ENCODE measurements around the gene CDK18.
"Not testable (repeated sequence)": the region's sequence is repeated elsewhere in the genome, so short reads cannot be mapped to it uniquely, and the experiment has no call there.

DNA sequence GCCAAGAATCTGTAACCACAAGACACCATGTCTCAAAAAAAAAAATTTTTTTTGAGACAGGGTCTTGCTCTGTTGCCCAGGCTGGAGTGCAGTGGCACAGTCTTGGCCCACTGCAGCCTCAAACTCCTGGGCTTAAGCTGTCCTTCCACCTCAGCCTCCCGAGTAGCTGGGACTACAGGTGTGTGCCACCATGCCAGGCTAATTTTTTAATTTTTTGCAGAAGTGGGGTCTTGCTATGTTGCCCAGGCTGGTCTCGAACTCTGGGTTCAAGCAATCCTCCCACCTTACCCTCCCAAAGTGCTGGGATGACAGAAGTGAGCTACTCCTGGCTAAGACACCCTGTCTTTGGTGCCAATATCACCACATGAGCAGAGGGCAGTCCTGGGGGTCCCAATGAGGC lies 25.5 kb upstream of the CDK18 start:
- TF ChIP-seq, protein P1, sequence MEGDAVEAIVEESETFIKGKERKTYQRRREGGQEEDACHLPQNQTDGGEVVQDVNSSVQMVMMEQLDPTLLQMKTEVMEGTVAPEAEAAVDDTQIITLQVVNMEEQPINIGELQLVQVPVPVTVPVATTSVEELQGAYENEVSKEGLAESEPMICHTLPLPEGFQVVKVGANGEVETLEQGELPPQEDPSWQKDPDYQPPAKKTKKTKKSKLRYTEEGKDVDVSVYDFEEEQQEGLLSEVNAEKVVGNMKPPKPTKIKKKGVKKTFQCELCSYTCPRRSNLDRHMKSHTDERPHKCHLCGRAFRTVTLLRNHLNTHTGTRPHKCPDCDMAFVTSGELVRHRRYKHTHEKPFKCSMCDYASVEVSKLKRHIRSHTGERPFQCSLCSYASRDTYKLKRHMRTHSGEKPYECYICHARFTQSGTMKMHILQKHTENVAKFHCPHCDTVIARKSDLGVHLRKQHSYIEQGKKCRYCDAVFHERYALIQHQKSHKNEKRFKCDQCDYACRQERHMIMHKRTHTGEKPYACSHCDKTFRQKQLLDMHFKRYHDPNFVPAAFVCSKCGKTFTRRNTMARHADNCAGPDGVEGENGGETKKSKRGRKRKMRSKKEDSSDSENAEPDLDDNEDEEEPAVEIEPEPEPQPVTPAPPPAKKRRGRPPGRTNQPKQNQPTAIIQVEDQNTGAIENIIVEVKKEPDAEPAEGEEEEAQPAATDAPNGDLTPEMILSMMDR (IDR thresholded peaks at IDR 0.05) = not testable (repeated sequence)
- not testable (repeated sequence) for TF ChIP-seq POLR2A, POLR2AphosphoS5 (IDR thresholded peaks at IDR 0.05)
